ENCODE measurements around the gene DHH. TPM values are rescaled to one million over a fixed set of nuclear protein-coding genes. Genes with fewer than 3 reads are reported as not detected.

DHH gene
- total RNA-seq, 4 donors from 2014 or later = 0.19 to 2.5 TPM; not detected in 2

DNA sequence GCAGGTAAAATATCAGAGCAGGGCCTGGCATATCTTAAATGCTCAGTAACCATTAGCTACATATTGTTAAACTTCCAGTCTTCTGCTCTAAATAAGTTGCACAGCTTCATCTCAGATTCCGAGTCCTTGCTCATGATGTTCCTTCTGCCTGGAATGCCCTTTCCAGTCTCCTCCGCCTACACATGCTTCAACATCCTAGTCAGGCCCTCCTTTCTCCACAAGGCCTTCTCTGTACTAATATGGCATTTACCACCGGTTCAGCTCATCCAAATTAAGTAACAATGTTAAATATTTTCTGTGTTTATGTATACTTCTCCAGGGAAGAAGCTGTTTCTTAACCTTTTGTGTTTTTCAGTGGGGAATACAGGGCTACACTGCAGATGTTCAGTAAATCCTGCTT lies 8.5 kb downstream of the DHH start:
- Histone ChIP-seq H3K27me3 (peaks cover 0 to 17% of the 10 kb centered on the region in 2 donors), H3K27ac (no peak overlapping the region), H3K9me3 (no peaks in the 10 kb centered on the region), H3K36me3 (no peaks in the 10 kb centered on the region), H3K4me1 (peaks cover 0 to 26% (median 16%) of the 10 kb centered on the region in 4 donors), H3K4me3 (no peak overlapping the region)
- no peak for TF ChIP-seq POLR2A (IDR thresholded peaks at IDR 0.05)
- TF ChIP-seq, protein P1, sequence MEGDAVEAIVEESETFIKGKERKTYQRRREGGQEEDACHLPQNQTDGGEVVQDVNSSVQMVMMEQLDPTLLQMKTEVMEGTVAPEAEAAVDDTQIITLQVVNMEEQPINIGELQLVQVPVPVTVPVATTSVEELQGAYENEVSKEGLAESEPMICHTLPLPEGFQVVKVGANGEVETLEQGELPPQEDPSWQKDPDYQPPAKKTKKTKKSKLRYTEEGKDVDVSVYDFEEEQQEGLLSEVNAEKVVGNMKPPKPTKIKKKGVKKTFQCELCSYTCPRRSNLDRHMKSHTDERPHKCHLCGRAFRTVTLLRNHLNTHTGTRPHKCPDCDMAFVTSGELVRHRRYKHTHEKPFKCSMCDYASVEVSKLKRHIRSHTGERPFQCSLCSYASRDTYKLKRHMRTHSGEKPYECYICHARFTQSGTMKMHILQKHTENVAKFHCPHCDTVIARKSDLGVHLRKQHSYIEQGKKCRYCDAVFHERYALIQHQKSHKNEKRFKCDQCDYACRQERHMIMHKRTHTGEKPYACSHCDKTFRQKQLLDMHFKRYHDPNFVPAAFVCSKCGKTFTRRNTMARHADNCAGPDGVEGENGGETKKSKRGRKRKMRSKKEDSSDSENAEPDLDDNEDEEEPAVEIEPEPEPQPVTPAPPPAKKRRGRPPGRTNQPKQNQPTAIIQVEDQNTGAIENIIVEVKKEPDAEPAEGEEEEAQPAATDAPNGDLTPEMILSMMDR (IDR thresholded peaks at IDR 0.05) = no peak
- no peak for DNase-seq

DNA sequence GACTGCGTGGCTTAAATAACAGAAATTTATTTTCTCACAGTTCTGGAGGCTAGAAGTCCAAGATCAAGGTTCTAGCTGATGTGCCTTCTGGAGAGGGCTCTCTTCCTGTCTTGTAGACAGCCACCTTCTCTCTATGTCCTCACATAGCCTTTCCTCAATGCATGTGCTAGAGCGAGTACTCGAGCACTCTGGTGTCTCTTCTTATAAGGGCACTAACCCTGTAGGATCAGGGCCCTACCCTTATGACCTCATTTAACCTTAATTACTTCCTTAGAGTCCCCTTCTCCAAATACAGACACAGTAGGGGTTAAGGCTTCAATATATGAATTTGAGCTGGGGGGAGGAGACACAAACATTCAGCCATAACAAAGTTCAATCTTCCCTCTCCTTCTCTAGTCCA lies 10.2 kb downstream of the DHH start:
- no peak for TF ChIP-seq POLR2A (IDR thresholded peaks at IDR 0.05)
- TF ChIP-seq, protein P1 (IDR thresholded peaks at IDR 0.05) = no peak
- Histone ChIP-seq H3K27me3 (peaks cover 0 to 3% of the 10 kb centered on the region in 2 donors), H3K9me3 (no peaks in the 10 kb centered on the region), H3K4me1 (peaks cover 0 to 12% (median under 1%) of the 10 kb centered on the region in 4 donors), H3K4me3 (no peak overlapping the region), H3K27ac (no peak overlapping the region), H3K36me3 (no peaks in the 10 kb centered on the region)
- DNase-seq = no peak

GRCh38 chr12:49079793-49080192 lies 14.8 kb downstream of the DHH start:
- no peaks in the 10 kb centered on the region for H3K4me1 ChIP-seq
- no peaks in the 10 kb centered on the region for H3K27me3 ChIP-seq
- no peaks in the 10 kb centered on the region for H3K36me3 ChIP-seq
- TF ChIP-seq, protein P1 (IDR thresholded peaks at IDR 0.05) = no peak
- no peak for TF ChIP-seq POLR2A (IDR thresholded peaks at IDR 0.05)
- no peak overlapping the region for H3K27ac ChIP-seq
- no peak for DNase-seq
- H3K4me3 ChIP-seq = no peak overlapping the region
- no peaks in the 10 kb centered on the region for H3K9me3 ChIP-seq

- no peak for TF ChIP-seq POLR2A (IDR thresholded peaks at IDR 0.05)
- TF ChIP-seq, protein P1 (IDR thresholded peaks at IDR 0.05) = no peak
- DNase-seq = no peak
- Histone ChIP-seq H3K9me3 (no peaks in the 10 kb centered on the region), H3K27ac (no peak overlapping the region), H3K36me3 (no peaks in the 10 kb centered on the region), H3K4me1 (peaks cover 0 to 16% (median 2%) of the 10 kb centered on the region in 4 donors), H3K27me3 (no peaks in the 10 kb centered on the region), H3K4me3 (no peak overlapping the region)
Measured at GRCh38 chr12:49070971-49071370, 23.6 kb downstream of the DHH start.

DNA sequence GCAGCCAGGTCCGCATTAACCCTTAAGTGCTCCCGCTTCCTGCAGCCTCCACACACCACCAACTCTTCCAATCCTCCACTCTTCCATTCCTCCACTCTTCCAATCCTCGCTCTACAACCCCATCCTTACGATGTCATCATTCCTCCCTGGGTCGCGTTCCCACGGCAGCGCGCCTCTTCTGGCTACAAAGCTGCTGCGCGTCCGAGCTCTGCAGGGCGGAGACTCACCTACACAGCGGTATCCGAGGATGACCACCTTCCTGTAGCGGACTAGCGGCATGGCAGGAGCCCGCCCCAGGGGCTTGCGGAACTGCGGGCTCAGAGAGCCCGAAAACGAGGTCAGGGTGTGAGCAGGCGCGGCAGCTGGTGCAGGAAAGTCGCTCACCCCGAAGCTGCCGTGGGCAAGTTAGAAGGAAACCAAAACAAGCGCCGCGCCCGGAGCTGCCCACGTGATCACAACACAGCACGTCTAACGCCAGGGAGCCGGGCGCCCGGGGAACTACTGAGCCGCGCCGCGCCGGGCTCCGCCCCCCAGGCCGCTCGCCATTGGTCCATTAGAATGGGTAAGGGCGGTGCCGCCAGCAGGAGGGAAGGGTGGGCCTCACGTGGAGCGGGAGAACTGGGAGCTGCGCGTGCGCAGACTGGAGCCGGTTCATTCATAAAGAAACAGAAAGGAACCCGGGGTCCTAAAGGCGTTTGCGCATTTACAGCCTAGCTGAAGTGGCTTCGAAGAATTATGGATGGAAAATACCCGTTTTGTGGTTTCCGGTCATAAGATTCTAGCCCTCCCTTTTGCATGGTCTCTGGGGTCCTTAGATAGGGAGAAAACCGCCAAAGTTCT lies 24.9 kb downstream of the DHH start, which contains the start of gene RHEBL1:
Gene RHEBL1 (minus strand): TSS at position 473 of the 840 bp plus-strand sequence. CDS start 194 bp downstream, at position 279.
- H3K4me1 ChIP-seq = peaks cover 0 to 16% (median 2%) of the 10 kb centered on the region in 4 donors
- H3K4me3 ChIP-seq = peak within 1 kb of the TSS; percentile 60 to 77 (median 72)
- H3K9me3 ChIP-seq = no peaks in the 10 kb centered on the region
- TF ChIP-seq, protein P1 (IDR thresholded peaks at IDR 0.05) = peak in 2 of 6 experiments; percentile 17 to 22
- TF ChIP-seq POLR2A (IDR thresholded peaks at IDR 0.05) = peak in 1 of 2 donors; percentile 51
- peak within 1 kb of the TSS; percentile 56 to 85 (median 71) for H3K27ac ChIP-seq
- no peaks in the 10 kb centered on the region for H3K27me3 ChIP-seq
- DNase-seq = peak; percentile 99 to 100 (median 99)
- no peaks in the 10 kb centered on the region for H3K36me3 ChIP-seq
